GM19035 (cell line): Measurements from ENCODE around the gene EPS8.
A peak's percentile ranks its signal among the peaks of the same experiment; 100 is the strongest.

Source experiments
- ATAC-seq: cut with Tn5 transposase; IDR thresholded peaks from one replicate; pipeline ENCODE4 v1.9.1; 2021; ENCODE audit not compliant: unreplicated experiment

The EPS8 gene

GRCh38 chr12:15721316-15722115 is 67.7 kb downstream of the EPS8 start:
- no peak for ATAC-seq

DNA sequence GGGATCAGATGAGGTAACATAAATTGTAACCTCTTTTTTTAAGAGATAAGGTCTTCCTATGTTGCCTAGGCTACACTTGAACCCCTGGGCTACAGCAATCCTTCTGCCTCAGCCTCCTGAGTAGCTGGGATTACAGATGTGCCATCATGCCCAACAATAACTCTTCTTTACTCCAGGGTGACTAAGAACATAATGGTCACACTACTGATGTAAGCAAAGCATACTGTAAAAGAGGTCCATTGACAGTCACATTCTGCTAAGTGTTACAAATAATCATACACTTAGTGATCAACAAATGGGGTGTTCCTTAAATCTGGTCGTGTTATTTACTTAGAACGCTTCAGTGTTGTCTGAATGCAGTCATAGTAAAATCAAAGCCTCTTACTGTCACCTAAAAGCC is 68.9 kb downstream of the EPS8 start:
- ATAC-seq = no peak

DNA sequence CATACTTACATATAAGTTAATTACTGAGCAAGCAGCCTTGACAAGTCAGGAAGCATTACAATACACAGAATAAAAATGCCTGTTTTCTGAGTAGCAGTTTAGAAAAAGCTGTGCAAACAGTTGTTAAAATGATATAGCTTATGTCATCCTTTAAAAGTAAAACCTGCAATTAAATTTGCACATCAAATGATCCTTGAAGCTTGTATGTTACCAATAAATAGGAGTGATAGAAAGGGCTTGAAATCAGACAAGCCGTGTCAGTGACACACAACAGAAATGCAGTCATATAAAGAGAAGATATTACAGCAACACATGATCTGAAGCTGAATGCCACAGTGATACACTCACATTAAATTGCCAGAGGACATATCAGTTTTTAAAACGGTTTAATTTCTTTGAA is 70.0 kb downstream of the EPS8 start:
- ATAC-seq = no peak

GRCh38 chr12:15717940-15718567 is 71.1 kb downstream of the EPS8 start:
- no peak for ATAC-seq

GRCh38 chr12:15716581-15716980 is 72.6 kb downstream of the EPS8 start:
- ATAC-seq = no peak

DNA sequence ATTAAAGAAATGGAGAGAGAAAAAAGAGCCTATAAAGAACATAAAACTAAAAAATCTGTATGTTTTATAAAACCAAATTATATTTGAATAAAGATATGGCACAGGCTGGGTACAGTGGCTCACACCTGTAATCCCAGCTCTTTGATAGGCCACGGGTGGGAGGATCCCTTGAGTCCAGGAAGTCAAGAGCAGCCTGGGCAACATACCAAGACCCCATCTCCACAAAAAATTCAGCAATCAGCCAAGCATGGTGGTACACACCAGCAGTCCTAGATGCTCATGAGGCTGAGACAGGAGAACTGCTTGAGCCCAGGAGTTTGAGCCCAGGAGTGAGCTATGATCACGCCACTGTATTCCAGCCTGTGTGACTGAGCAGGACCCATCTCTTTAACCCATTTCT is 74.9 kb downstream of the EPS8 start:
- ATAC-seq = no peak

- no peak for ATAC-seq
Observed at GRCh38 chr12:15712823-15713660, 76.1 kb downstream of the EPS8 start.

GRCh38 chr12:15712160-15712559 is 77.0 kb downstream of the EPS8 start:
- no peak for ATAC-seq

DNA sequence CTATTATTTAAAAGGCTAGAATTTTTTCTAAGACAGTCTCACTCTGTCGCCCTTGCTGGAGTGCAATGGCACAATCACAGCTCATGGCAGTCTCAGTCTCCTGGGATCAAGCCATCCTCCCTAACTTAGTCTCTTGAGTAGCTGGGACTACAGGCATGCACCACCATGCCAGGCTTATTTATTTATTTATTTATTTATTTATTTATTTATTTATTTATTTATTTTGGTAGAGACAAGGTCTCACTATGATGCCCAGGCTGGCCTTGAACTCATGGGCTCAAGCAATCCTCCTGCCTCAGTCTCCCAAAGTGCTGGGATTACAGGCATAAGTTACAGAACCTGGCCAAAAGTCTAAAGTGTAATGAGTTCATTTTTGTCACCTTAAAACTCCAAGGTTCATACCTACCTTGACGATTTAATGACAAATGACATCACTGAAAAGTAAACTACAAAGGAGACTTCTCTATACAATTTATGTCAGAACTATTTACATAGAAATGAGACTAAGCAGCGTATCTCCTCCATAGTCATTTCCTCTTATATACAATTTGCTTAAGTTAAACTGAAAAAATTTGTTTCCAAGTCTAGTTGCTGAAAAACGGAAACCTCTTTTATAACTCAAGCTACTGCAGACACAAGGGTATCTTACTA is 78.2 kb downstream of the EPS8 start:
- no peak for ATAC-seq

DNA sequence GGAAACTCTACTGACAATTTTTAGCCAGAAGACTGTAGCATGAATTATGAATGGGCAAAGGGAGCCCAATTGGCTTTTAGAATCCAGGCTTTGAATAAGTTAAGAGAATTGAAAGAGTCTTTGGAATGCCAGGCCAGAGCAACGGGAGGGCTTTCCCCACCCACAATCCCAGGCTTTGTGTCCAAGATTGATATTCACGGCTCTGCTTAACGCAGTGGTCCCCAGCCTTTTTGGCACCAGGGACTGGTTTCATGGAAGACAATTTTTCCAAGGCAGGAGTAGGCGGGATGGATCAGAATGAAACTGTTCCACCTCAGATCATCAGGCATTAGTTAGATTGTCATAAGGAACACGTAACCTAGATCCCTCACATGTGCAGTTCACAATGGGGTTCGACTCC is 79.6 kb downstream of the EPS8 start:
- ATAC-seq = no peak

DNA sequence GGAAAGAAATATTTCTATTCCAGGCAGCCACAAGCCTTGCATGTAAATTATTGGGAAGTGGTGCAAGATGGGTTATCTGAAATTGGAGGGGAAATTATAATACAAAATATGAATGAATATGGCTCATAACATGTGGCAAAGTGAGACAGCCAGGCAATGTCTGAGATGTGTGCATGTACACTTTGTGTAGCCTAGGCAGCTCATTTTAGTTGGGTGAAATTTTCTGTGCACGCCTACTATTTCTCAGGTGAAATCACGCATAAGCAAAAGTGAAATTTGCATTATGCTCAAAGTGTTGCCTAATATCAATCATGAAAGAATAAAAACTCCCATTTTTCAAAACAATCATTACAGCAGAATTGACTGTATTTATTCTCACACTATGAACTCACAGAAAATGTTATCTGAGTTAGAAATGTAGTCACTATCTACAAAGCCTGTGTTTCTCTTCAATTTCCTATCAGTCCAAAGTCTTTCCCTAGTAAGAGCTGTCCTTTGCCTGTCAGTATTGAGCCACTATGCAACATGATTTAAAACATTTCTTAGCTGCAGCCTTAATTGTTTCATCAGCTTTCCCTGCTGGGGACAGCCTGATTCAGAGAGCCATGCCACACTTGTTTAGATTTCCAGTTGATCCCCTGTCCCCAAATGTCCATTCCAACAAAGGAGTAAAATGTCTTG is 80.7 kb downstream of the EPS8 start:
- no peak for ATAC-seq

GRCh38 chr12:15707516-15708199 is 81.5 kb downstream of the EPS8 start:
- ATAC-seq = no peak

DNA sequence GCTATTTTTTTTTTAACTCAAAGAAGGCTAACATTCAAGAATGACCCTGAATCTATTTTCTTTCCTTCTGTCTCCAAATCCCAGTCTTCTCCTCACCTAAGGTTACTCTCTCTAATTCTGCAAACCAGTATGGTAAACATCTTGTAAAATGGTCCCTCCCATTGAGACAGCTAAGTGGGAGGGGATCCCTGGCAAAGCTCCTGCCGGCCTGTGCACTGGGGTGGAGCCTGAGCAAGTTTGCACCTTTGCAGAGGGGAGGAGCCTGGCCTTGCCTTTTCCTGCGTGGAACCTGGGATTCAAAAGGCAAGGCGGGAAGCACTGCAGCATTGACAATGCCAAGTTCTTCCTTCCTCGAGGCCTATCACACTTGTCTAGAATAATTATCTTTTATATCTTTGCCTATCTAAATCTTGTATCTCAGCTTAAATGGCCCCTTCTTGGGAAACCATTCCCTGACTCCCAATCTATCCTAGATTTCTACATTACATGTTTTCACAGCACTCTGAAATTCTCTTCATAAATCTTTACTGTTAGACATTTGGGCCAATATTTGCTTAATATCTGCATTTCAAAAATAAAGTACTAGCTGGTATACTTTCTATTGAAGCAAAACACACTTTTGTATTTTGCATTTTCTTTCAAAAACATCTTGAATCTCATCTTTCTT is 83.0 kb downstream of the EPS8 start:
- no peak for ATAC-seq

DNA sequence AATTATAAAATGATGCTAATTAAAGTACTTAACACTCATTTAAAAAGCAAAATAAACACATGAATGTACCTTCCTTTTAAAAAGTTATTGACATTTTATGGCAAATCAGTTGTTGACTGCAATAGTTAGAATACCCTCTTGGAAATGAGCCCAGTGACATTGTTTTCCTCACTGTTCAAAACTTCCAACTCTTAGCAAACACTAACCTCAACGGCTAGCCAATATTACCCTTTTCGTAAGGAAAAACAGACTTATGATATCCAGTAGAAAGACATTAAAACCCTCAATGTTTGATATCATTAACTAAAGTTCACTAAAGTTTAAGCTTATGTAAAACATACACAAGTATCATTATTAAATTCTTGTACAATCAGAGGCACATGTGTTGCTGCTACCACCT is 83.6 kb downstream of the EPS8 start:
- ATAC-seq = no peak

GRCh38 chr12:15702276-15702675 is 86.9 kb downstream of the EPS8 start:
- ATAC-seq = no peak

- ATAC-seq = no peak
Observed at GRCh38 chr12:15701631-15702156, 87.5 kb downstream of the EPS8 start.

DNA sequence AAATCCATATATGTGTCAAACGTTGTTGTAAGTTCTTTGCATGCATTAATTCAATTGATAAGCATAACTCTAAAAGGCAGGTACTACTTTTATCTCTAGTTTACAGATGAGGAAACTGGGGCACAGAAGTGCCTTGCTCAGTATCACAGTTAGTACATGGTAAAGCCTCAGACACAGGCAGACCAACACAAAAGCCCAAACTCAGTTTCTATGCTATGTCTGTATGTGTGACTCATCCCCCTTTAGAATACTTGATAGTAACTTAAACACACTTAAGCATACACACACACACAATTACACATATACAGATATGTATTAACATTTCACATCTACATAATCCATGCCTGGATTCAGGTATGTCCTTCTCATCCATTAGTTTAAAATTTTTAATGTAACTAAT is 88.0 kb downstream of the EPS8 start:
- ATAC-seq = no peak

DNA sequence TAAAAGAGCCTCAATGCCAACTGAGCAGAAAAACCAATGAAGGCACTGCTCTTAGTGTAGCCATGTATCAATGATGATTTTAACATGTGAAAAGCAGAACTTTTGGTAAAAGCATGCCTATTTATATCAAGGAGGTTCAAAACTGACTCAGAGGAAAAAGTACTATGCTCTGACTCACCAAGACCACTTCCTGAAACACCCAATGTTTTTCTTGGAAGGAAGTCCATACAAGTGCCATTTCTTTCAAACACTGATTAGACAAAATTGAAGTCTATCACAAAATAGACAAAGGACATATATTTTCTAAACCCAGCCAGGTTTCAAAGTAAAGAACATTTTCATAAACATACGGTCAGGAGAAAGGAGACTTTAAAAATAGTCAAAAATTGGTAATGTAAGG is 88.6 kb downstream of the EPS8 start:
- ATAC-seq = peak; percentile 63

DNA sequence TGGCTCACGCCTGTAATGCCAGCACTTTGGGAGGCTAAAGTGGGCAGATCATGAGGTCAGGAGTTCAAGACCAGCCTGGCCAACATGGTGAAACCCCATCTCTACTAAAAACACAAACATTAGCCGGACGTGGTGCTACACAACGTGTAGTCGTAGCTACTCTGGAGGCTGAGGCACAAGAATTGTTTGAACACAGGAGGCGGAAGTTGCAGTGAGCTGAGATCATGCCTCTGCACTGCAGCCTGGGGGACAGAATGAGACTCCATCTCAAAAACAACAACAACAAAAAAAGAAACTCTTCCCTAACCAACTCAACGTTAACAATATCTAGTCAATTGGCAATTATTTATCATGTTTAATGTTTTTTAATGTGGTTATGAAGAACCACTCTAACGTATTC is 89.3 kb downstream of the EPS8 start:
- no peak for ATAC-seq
